ENCODE results near the gene GPC1. TPM values are rescaled to one million over a fixed set of nuclear protein-coding genes. Genes with fewer than 3 reads are reported as not detected.

GPC1 gene
- total RNA-seq, 4 donors from 2014 or later = 117 to 153 (median 144) TPM

DNA sequence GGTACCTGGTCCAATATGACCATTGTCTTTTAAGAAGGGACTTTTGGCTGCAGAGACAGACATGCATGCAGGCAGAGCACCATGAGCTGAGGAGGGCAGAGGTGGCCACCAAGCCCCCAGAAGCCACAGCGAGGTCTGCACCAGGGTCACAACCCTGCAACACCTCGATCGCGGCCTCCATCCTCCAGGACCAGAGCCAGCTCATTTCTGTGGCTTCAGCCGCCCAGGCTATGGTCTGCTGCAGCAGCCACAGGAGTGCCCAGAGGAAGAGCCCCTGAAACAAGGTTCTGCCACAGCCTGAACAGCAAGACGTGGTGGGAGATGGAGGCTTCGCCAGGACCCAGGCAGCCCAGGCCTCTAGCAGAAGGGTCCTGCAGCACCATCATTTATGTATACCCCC is 68.4 kb downstream of the GPC1 start:
- DNase-seq (ENCODE audit: low spot score in 2 of 2) = no peak
- Histone ChIP-seq H3K27ac (no peak overlapping the region), H3K4me1 (no peaks in the 10 kb centered on the region), H3K36me3 (peaks cover 0 to 78% (median 0%) of the 10 kb centered on the region in 3 donors), H3K9me3 (no peaks in the 10 kb centered on the region), H3K27me3 (no peaks in the 10 kb centered on the region), H3K4me3 (no peak overlapping the region)
- WGBS, 2 donors = 90 to 96% methylated on average over 3 to 7 of the region's 7 CpGs
- TF ChIP-seq, protein P1, sequence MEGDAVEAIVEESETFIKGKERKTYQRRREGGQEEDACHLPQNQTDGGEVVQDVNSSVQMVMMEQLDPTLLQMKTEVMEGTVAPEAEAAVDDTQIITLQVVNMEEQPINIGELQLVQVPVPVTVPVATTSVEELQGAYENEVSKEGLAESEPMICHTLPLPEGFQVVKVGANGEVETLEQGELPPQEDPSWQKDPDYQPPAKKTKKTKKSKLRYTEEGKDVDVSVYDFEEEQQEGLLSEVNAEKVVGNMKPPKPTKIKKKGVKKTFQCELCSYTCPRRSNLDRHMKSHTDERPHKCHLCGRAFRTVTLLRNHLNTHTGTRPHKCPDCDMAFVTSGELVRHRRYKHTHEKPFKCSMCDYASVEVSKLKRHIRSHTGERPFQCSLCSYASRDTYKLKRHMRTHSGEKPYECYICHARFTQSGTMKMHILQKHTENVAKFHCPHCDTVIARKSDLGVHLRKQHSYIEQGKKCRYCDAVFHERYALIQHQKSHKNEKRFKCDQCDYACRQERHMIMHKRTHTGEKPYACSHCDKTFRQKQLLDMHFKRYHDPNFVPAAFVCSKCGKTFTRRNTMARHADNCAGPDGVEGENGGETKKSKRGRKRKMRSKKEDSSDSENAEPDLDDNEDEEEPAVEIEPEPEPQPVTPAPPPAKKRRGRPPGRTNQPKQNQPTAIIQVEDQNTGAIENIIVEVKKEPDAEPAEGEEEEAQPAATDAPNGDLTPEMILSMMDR (IDR thresholded peaks at IDR 0.05) = no peak
- TF ChIP-seq EP300 (IDR thresholded peaks at IDR 0.05) = no peak
- no peak for TF ChIP-seq POLR2A (IDR thresholded peaks at IDR 0.05)

DNA sequence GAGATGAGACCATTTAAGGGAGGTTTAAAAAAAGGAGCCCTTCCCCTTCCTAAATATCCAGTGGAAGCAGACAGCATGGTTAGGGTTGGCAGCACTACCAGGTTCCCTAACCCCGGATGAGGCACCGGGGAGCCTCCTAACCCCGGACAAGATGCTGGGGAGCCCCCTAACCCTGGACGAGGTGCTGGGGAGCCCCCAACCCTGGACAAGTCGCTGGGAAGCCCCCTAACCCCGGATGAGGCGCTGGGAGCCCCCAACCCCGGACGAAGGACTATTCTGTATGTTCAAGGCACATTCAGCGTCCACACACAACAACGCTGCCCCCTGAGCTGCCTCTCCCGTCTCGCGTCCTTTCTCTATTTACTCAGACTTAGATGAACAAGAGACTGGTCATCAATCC is 70.4 kb downstream of the GPC1 start:
- DNase-seq (ENCODE audit: low spot score in 2 of 2) = no peak

DNA sequence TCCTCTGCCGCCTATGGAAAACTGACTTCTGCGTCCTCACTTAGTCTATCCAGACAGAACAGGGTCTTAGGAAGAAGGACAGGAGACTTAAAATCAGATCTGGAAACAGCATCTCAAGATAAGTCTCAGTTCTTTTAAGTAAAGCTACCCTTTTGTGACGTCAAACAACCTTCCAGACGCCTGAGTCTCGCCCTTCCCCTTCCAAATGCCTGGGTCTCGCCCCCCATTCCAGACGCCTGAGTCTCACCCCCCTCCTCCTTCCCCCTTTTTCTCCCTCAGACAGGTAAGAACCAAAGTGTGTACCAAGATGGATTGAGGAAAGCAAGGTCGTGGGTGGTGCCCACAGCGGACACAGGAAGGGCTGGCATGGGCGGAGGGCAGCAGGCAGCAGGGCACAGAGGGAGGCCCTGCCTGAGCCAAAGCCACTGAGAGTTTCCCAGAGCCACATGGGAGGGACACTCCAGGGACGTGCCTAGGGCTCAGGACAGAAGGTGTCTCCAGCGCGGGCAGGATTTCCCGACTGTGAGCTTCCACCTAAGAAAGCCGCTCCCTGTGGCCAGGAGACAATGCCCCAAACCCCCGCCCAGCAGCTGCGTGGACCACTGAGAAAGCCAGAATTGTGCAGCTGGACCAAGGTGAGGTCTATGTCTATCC is 71.1 kb downstream of the GPC1 start:
- Histone ChIP-seq H3K4me1 (no peaks in the 10 kb centered on the region), H3K36me3 (peaks cover 0 to 77% (median 0%) of the 10 kb centered on the region in 3 donors), H3K9me3 (no peaks in the 10 kb centered on the region), H3K27me3 (no peaks in the 10 kb centered on the region), H3K4me3 (no peak overlapping the region), H3K27ac (no peak overlapping the region)
- WGBS, 2 donors = 83 to 87% methylated on average over 17 of the region's 17 CpGs
- TF ChIP-seq EP300 (IDR thresholded peaks at IDR 0.05) (no peak), POLR2A (IDR thresholded peaks at IDR 0.05) (no peak)
- TF ChIP-seq, protein P1 (IDR thresholded peaks at IDR 0.05) = no peak
- no peak for DNase-seq (ENCODE audit: low spot score in 2 of 2)

More for the DNA sequence above, 70.4 kb downstream of the GPC1 start:
- Histone ChIP-seq H3K9me3 (no peaks in the 10 kb centered on the region), H3K27ac (no peak overlapping the region), H3K36me3 (peaks cover 0 to 76% (median 0%) of the 10 kb centered on the region in 3 donors), H3K4me1 (no peaks in the 10 kb centered on the region), H3K4me3 (no peak overlapping the region), H3K27me3 (no peaks in the 10 kb centered on the region)
- WGBS, 2 donors = 73 to 87% methylated on average over 12 to 14 of the region's 14 CpGs
- no peak for TF ChIP-seq POLR2A (IDR thresholded peaks at IDR 0.05)
- no peak for TF ChIP-seq EP300 (IDR thresholded peaks at IDR 0.05)
- TF ChIP-seq, protein P1 (IDR thresholded peaks at IDR 0.05) = no peak

DNA sequence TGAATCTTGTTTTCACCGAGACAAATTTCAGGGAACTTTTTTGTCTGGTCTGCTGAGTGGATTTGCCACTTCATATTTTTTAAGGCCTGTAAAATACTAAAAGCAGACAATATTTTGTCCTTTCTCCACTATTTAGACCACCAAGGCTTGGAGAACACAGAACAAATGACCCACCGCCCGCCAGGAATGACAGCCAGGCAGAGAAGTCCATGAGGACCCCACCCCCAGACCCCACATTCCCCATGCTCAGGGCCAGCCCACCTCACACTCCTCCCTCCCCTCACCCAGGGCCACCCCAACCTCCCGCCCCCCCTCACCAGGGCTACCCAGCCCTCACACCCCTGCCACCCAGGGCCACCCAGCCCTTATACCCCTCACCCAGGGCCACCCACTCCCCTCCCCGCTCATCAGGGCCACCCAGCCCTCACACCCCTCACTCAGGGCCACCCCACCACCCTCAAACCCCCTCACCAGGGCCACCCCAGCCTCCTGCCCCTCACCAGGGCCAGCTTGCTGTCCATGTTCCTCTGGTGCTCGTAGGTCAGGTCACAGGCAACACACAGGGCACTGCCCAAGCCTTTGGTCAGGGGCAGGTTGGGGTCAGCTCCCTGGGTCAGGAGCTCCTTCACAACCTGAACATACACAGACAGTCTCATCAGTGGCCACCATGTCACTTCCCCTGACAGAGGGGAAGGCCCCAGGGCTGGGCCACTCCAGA is 71.8 kb downstream of the GPC1 start:
- 86 to 87% methylated on average over 4 to 6 of the region's 6 CpGs for WGBS, 2 donors
- Histone ChIP-seq H3K9me3 (no peaks in the 10 kb centered on the region), H3K27me3 (no peaks in the 10 kb centered on the region), H3K4me1 (no peaks in the 10 kb centered on the region), H3K36me3 (peaks cover 0 to 77% (median 0%) of the 10 kb centered on the region in 3 donors), H3K27ac (no peak overlapping the region), H3K4me3 (no peak overlapping the region)
- TF ChIP-seq, protein P1 (IDR thresholded peaks at IDR 0.05) = no peak
- TF ChIP-seq EP300 (IDR thresholded peaks at IDR 0.05) (no peak), POLR2A (IDR thresholded peaks at IDR 0.05) (no peak)
- DNase-seq (ENCODE audit: low spot score in 2 of 2) = no peak

DNA sequence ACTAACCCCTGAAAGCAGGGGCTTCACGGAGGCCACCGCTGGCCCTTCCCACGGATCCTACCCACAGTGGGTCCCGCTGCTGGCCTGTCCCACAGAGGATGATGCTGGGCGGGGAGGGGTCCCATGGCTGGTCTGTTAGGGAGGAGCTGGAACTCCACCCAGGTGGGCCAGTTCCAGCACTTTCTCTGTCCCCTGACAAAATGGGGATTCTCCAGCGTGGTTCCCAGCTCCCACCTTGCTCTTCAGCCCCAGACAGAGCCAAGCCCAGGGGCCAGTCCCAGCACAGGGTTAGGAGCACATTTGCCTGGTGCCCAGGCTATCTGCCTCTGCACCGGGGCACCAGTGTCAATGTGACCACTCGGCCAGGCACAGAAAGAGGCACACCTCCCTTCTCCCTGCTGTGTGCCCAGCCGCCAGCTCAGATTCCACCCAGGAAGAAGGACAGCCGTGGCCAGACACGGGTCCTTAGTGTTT is 72.4 kb downstream of the GPC1 start:
- Histone ChIP-seq H3K27me3 (no peaks in the 10 kb centered on the region), H3K36me3 (peaks cover 0 to 79% (median 0%) of the 10 kb centered on the region in 3 donors), H3K9me3 (no peaks in the 10 kb centered on the region), H3K4me3 (no peak overlapping the region), H3K4me1 (no peaks in the 10 kb centered on the region), H3K27ac (no peak overlapping the region)
- 87 to 88% methylated on average over 6 to 8 of the region's 11 CpGs for WGBS, 2 donors
- no peak for DNase-seq (ENCODE audit: low spot score in 2 of 2)
- TF ChIP-seq POLR2A (IDR thresholded peaks at IDR 0.05) = no peak
- TF ChIP-seq, protein P1 (IDR thresholded peaks at IDR 0.05) = no peak
- no peak for TF ChIP-seq EP300 (IDR thresholded peaks at IDR 0.05)

All from tibial nerve (tissue), 4 donors.